Sciatic nerve (tissue), 2 donors: ENCODE data around the gene EGFL7. TPM values are rescaled to one million over a fixed set of nuclear protein-coding genes. Genes with fewer than 3 reads are reported as not detected.

ENCODE experiments used
- ATAC-seq: fragments of 200-7000 bp; cut with Tn5 transposase; one replicate; pipeline ENCODE4 v1.9.1; 2020; ENCODE audit warnings: mild to moderate bottlenecking, moderate library complexity
- DNase-seq: peaks from one replicate; pipeline ENCODE4 v3.0.0-alpha.2; 2020; ENCODE audit warnings: low spot score
- intact Hi-C: fragments of 100-400 bp; cut with DNase I; formaldehyde crosslinking; loops from one replicate; pipeline ENCODE4 v1.14.2; 2022
- microRNA-seq: library from miRNA; unstranded; fragments of <30 nt; microRNA quantifications from one replicate; pipeline ENCODE4 v1.2.0, GENCODE V29; 2020
- total RNA-seq: library from RNA; stranded (reverse); fragmentation: NEBNext Ultra II Directional; extraction: Animal tissue kit (Norgen Biotek cat#: 25700); gene quantifications from one replicate; pipeline ENCODE4 v1.2.1, GENCODE V29; 2021
- donor health status: DM: no; HTN: no; CAD: no.
- donor health status: DM: no; HTN: no; CAD: no.

EGFL7 gene
- total RNA-seq, 1 donor from 2014 or later, result 242 TPM

DNA sequence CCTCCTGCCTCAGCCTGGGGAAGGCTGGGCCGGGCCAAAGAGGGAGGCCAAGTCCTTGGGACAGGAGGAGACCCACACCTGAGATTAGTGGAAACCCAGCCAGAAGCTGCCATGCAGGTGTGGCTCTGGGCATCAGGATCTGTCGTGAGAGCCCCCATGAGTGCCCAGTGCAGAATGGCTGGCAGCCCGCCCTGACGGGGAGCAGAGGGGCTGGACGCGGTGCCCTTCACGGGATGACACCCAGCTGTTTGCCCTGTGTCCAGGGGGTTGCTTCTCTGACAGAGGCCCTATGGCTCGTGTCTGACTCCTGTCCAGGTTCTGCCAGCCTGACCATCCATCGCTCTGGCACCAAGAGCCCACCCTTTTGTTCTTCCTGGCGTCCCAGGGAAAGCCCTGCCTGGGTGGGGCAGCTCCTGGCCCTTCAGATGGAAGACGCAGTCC lies 58.2 kb downstream of the EGFL7 start:
- intact Hi-C loops, result no loop called here
- ATAC-seq (no peak), DNase-seq (no peak)

DNA sequence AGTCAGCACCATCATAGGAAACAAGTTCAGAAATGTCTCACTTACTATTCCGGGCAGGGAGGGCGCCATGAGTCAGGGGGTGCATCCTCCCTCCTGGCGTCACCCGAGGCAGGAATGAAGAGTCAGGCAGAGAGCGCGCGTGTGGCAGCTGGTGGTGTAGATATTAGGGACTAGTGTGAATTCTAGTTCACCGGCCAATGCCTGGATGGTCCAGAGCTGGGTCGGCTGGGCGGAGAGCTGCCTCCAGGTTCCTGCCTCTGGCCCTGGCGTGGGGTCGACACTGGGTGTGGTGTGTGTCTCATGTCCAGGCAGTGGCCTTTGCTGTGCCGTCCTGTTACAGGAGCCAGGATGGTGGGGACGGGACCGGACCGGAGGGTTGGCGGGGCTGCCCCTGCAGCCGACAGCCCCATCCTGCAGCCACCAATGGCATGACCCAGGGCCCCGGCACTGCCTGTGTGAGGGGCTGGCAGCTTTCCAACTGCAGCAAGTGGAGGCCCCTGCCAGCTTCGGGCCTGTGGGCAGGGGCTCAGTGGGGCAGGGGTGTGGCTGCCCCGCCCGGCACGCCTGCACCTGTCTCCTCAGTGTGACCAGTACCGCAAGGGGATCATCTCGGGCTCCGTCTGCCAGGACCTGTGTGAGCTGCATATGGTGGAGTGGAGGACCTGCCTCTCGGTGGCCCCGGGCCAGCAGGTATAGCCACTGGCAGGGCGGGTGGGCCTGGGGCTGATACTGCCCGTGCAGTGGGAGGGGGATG lies 58.8 kb downstream of the EGFL7 start:
- ATAC-seq (peak; percentile 4), DNase-seq (no peak)
- intact Hi-C loops, result no loop called here

Small RNA genes lying within 50 kb of the gene (microRNA-seq; reads per million reads assigned to microRNA genes)
- 90,565 reads per million, percentile 99 among the genes with 10 or more reads in this experiment for gene MIR126

Other genes with a start within 250 kb of the EGFL7 start
- gene INPP5E, start 223.1 kb upstream of the EGFL7 start, total RNA-seq, result 18.0 TPM
- gene SEC16A, start 179.9 kb upstream of the EGFL7 start, total RNA-seq, result 52.2 TPM
- 84.2 TPM for gene NOTCH1, start 116.9 kb upstream of the EGFL7 start, total RNA-seq
- gene AGPAT2, start 24.5 kb downstream of the EGFL7 start, total RNA-seq, result 33.9 TPM
- gene DIPK1B, start 49.7 kb downstream of the EGFL7 start, total RNA-seq, result 11.6 TPM
- gene LCN10, start 80.0 kb downstream of the EGFL7 start, total RNA-seq, result 5.5 TPM
- 7.0 TPM for gene LCN6, start 85.6 kb downstream of the EGFL7 start, total RNA-seq
- not detected for gene LCN8, start 95.3 kb downstream of the EGFL7 start, total RNA-seq
- gene LCN15, start 101.6 kb downstream of the EGFL7 start, total RNA-seq, result not detected
- gene TMEM141, start 128.4 kb downstream of the EGFL7 start, total RNA-seq, result 37.8 TPM
- gene CCDC183, start 133.4 kb downstream of the EGFL7 start, total RNA-seq, result 2.5 TPM
- gene RABL6, start 145.0 kb downstream of the EGFL7 start, total RNA-seq, result 46.9 TPM
- gene AJM1, start 179.6 kb downstream of the EGFL7 start, total RNA-seq, result 3.1 TPM
- gene PHPT1, start 186.5 kb downstream of the EGFL7 start, total RNA-seq, result 76.4 TPM
- 3.0 TPM for gene MAMDC4, start 189.4 kb downstream of the EGFL7 start, total RNA-seq
- gene EDF1, start 203.4 kb downstream of the EGFL7 start, total RNA-seq, result 201 TPM
- 17.0 TPM for gene TRAF2, start 223.6 kb downstream of the EGFL7 start, total RNA-seq